Choroid plexus epithelial cell (primary cell): ENCODE data around the gene NR3C1.

Experiments used
- DNase-seq: peaks from one replicate; pipeline ENCODE4 v3.0.0-alpha.2; 2010; ENCODE audit warnings: low read depth
- H3K4me3 ChIP-seq: 2 replicates; pipeline ENCODE4 v1.5.1; 2011; ENCODE audit warnings: low read depth, mild to moderate bottlenecking, control low read depth, low read length, moderate library complexity
- CTCF ChIP-seq: conservative IDR thresholded peaks from 2 replicates; pipeline ENCODE4 v1.5.1; 2011; ENCODE audit warnings: low read depth, mild to moderate bottlenecking, control low read depth, inconsistent platforms, low read length, moderate library complexity

The NR3C1 gene

DNA sequence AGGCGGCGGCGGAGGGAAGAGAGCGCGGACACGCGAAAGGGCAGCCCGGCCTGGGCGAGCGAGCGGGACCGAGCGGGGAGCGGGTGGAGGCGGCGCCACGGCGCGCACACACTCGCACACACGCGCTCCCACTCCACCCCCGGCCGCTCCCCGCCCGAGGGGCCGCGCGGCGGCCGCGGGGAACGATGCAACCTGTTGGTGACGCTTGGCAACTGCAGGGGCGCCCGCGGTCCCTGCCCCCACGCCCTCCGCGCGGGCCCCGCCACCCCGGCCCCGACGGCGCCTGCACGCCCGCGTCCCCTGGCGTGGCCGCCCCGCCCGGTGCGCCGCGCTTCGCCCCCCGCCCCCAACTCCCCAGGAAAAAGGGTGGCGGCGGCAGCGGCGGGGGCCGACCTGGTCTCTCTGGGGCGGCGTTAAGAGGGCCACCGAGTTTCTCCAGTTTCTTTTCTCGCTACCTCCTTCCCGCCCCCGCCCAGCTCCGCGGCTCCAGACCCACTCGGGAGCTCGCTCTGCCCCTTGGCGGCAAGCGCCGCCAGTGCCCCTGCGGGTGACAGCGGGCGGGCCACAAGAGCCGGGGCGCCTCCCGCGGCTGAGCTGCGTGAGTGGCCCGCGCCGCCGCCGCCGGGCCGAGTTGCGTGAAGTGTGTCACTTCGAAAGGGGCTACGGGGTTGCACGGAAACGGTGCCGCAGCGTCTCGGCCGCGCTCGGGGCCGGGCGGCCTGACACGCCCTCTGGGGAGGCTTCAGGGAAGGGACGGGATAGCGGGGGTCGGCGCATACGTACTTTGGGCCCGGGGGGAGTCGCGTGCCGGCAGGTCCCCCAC is at the start of gene NR3C1:
NR3C1 (minus strand) TSS at position 94 of the 823 bp plus-strand sequence. CDS start 2,847 bp downstream, outside the sequence.
- H3K4me3 ChIP-seq: peak within 1 kb of the TSS; percentile 87
- peak; percentile 89 for DNase-seq
- peak; percentile 47 for TF ChIP-seq CTCF

DNA sequence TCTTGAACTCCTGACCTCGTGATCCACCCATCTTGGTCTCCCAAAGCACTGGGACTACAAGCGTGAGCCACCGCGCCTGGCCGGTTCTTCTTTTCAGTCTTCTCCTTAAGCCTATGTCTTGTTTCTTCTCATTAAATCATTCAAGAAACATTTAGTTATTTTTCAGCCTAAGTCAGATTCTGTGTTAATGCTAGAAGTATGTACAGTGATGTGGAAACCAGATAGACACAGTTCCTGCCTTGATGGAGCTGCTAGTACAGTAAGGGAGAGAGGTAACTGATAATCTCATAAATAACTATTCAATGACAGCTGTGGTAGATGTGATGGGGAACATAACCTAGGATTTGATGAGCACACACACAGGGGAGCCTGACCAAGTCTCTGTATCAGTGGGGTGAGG is 46.3 kb upstream of the NR3C1 start:
- no peak for TF ChIP-seq CTCF
- no peak for DNase-seq
- no peak overlapping the region for H3K4me3 ChIP-seq

DNA sequence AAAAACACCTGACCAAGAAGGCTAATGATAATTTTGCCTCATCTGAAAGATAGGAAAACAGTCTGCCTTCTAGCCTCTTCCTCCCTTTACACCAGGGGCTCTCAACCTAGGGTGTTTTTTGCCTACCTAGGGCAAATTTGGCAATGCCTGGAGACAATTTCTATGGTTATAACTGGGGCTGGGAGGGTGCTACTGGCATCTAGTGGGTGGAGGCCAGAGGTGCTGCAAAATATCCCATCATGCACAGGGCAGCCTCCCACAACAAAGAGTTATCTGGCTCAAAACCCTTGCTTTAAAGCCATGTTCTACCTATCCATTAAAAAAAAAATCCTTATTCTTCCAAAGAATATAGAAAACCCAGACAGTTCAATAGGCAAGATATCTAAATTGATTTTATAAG is 45.0 kb upstream of the NR3C1 start:
- no peak for TF ChIP-seq CTCF
- no peak for DNase-seq

DNA sequence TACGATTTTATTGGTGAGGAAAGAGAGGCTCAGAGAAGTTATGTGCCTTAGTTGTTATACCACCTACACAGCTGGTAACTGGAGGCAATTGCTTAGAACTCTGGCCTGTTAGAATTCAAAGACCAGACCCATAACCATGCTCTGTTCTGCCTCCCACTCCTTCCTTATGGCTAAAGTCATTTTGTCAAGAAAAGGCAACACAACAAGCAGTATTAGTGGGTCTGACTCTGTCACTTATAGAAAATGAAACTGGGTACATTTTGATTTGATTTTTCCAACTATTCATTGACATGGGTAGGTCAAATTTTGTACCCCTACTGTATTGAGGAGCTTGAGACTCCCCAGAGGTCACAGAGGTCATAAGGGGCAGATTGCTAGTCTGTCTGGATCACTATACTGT is 44.5 kb upstream of the NR3C1 start:
- no peak for DNase-seq
- H3K4me3 ChIP-seq: no peak overlapping the region
- no peak for TF ChIP-seq CTCF

More for the DNA sequence above, 45.0 kb upstream of the NR3C1 start:
- H3K4me3 ChIP-seq: no peak overlapping the region

- no peak for TF ChIP-seq CTCF
- DNase-seq: no peak
- H3K4me3 ChIP-seq: no peak overlapping the region
These were observed 43.2 kb upstream of the NR3C1 start for GRCh38 chr5:143446535-143447226.

DNA sequence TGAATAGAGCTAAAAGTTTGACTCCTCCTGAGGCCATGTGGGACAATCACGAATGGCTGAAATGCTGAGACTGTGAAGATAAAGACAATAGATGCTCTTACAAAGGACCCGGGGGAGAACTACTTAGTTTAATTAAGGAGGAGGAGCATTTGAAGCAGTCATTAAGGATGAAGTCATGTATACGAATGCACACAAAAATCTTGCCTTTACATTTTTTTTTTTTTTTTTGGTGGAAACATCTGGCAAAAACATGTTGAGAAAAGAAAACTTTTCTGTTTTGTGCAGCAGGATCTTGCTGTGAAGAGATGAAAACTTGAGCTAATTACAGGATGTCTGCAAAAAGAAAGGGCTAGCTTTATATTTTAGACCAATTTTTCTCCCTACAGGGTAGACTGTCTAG is 42.3 kb upstream of the NR3C1 start:
- TF ChIP-seq CTCF: no peak
- H3K4me3 ChIP-seq: no peak overlapping the region
- DNase-seq: peak; percentile 14
